ENCODE results near the gene FASLG.
"Not testable (repeated sequence)": the region's sequence is repeated elsewhere in the genome, so short reads cannot be mapped to it uniquely, and the experiment has no call there.

The FASLG gene

GRCh38 chr1:172680244-172680643, 21.3 kb downstream of the FASLG start:
- H3K4me3 ChIP-seq (ENCODE audit: low read depth, low read length), result no peak overlapping the region
- TF ChIP-seq, protein P1, sequence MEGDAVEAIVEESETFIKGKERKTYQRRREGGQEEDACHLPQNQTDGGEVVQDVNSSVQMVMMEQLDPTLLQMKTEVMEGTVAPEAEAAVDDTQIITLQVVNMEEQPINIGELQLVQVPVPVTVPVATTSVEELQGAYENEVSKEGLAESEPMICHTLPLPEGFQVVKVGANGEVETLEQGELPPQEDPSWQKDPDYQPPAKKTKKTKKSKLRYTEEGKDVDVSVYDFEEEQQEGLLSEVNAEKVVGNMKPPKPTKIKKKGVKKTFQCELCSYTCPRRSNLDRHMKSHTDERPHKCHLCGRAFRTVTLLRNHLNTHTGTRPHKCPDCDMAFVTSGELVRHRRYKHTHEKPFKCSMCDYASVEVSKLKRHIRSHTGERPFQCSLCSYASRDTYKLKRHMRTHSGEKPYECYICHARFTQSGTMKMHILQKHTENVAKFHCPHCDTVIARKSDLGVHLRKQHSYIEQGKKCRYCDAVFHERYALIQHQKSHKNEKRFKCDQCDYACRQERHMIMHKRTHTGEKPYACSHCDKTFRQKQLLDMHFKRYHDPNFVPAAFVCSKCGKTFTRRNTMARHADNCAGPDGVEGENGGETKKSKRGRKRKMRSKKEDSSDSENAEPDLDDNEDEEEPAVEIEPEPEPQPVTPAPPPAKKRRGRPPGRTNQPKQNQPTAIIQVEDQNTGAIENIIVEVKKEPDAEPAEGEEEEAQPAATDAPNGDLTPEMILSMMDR (IDR thresholded peaks at IDR 0.05; ENCODE audit: low read depth, low read length), result no peak

GRCh38 chr1:172680733-172681275, 21.9 kb downstream of the FASLG start:
- TF ChIP-seq, protein P1 (IDR thresholded peaks at IDR 0.05; ENCODE audit: low read depth, low read length), result no peak
- H3K4me3 ChIP-seq (ENCODE audit: low read depth, low read length), result no peak overlapping the region

DNA sequence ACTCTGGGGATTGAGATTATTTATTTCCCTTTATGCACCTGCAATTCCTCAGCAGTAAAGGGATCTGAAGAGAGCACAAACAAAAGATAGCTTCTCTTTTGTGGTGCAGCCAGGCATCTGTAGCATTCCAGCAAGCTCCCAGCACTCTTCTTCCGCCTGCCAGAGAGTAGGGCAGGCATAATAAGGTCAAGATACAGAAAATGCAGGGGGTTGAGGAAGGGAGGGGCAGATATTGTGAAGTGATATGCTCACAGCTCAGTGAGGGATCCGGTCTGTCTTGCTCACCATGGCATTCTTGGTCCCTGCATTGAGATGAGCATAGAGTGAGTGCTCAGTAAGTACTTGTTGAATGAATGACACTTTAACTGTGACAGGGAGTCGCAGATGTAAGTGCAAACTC, 23.9 kb downstream of the FASLG start:
- H3K4me3 ChIP-seq (ENCODE audit: low read depth, low read length), result no peak overlapping the region
- TF ChIP-seq, protein P1 (IDR thresholded peaks at IDR 0.05; ENCODE audit: low read depth, low read length), result no peak

- TF ChIP-seq, protein P1 (IDR thresholded peaks at IDR 0.05; ENCODE audit: low read depth, low read length), result no peak
- no peak overlapping the region for H3K4me3 ChIP-seq (ENCODE audit: low read depth, low read length)
Measured at GRCh38 chr1:172686143-172686542, 27.2 kb downstream of the FASLG start.

DNA sequence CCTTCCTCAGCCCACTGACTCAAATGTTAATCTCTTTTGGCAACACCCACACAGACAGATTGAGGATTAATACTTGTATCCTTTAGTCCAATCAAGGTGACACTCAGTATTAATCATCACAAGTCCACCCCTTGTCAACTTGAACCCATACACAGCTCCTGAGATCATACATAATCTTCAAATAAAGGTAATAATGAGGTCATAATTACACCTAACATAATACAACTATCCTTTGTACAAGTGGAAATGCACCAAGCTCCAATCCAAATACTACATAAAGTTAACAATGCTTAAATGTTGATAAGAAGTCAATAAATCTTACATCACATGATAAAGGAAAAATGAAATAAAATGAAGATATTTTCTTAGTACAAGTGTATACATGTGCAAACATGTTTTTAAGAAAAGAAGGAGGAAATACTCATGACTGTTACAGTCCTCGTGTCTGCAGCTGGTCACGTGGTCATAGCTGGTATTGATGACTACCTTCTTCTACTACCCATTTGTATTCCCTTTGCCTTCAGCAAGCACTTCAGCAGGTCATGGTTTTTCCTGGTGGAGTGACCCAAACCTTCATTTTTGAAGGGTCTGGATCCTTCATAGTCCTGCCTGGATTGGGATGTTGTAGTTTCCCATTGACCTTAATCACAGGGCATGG, 29.7 kb downstream of the FASLG start:
- H3K4me3 ChIP-seq (ENCODE audit: low read depth, low read length), result not testable (repeated sequence)

- H3K4me3 ChIP-seq (ENCODE audit: low read depth, low read length), result not testable (repeated sequence)
Measured at GRCh38 chr1:172690925-172691324, 32.0 kb downstream of the FASLG start.

DNA sequence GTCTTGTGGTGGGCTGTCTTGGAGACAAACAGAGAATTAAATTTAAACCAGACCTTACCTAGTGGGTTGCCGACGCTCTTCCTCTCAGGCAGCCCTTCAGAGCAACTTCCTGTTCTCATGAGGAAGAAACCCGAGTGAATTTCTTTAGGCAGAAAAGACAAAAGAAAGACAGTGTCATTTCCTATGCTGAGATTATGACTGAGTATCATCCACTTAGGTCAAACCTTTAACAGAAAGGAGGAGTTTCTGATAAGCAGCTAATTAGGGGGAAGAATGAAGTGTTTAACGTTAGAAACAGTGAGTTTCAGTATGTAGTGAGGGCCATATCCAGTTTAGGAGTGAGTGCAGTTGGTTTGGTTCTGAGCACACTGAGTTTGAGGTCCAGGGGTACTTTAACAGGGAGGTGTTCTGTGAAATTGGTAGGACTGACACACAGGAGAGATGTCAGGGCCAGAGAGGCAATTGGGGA, 38.7 kb downstream of the FASLG start:
- TF ChIP-seq, protein P1 (IDR thresholded peaks at IDR 0.05; ENCODE audit: low read depth, low read length), result no peak
- no peak overlapping the region for H3K4me3 ChIP-seq (ENCODE audit: low read depth, low read length)

GRCh38 chr1:172698224-172698623, 39.3 kb downstream of the FASLG start:
- TF ChIP-seq, protein P1 (IDR thresholded peaks at IDR 0.05; ENCODE audit: low read depth, low read length), result no peak
- H3K4me3 ChIP-seq (ENCODE audit: low read depth, low read length), result no peak overlapping the region
